Pulmonary artery endothelial cell (primary cell): ENCODE data around the gene PON3. TPM values are rescaled to one million over a fixed set of nuclear protein-coding genes. Genes with fewer than 3 reads are reported as not detected.

Experiments used
- DNase-seq: peaks from one replicate; pipeline ENCODE4 v3.0.0-alpha.2; 2011; ENCODE audit warnings: low read depth, low spot score
- total RNA-seq: library from RNA; depleted of rRNA; stranded (reverse); fragments of >200 nt; gene quantifications from 2 replicates; pipeline ENCODE4 v1.2.3, GENCODE V29; 2014

PON3 gene
- total RNA-seq, 1 donor from 2014 or later, result 0.20 TPM

DNA sequence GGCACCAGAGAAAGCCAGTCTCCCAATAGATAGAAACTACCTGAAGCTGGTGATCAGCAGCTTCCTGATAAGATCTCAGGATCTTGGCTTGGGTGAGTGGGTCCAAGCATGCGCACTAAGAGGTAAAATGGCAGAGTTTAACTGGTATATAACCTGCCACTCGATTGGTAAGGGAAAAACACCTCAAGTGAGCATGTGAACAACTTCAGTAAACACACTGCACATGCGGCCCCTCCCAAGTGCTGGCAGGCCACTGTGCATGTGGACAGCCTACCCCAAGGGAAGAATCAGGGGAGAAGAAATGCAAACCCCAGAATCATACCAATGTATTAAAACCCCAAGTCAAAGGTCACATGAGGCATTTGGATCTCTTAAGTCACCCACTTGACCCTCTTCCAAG is 54.1 kb downstream of the PON3 start:
- DNase-seq, result no peak

DNA sequence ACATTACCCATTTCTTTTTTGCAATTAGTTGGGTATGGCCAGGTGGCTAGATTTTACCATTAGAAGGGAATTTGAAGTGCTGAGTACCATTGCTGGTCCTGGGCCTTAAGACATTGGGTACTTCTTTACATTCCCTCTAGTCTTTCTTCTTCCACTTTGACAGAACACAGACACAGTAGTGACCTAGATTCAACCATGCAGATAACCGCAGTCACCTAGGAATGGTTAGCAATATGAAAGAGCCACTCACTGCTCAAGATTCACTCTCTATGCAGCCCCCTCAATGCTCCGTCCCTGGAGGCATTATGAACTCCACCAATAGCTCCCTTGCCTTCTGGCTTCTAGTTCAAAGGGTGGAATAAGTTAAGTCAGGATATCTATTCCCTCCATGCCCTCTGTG is 55.7 kb downstream of the PON3 start:
- DNase-seq, result no peak

DNA sequence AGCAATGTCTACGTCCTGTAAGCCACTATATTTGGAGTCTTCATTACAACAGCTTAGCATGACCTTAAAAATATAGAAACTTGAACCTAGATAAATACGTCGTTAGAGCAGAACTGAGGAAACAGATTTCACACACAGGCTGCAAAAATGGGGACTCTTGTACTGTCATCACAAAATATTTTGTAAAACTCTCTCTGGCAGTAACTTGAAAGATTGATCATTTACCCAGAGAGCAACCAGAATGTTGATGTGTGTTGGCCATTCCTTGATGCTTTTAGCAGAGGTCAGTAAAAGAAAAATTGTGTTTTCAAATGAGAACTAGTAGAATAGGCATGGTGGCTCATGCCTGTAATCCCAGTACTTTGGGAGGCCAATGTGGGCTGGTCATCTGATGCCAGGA is 57.3 kb downstream of the PON3 start:
- no peak for DNase-seq

DNA sequence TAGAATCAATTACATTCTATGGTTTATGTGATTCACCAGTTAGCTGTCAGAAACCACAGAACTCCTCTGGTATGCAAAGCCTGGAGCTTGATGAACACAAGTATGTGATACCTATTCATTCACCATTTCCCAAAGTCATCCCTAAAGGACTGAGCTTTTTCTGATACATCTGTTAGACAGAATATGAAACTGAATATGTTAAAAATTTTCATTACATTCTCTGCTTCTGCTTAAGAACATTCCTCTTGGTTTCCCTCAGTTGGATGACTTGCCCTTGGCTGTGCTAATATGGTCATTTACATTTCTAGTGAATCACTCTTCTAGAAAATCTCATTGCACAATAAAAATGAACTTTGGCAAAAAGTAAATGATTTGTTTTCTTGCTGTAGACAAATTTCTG is 61.1 kb downstream of the PON3 start:
- no peak for DNase-seq

DNA sequence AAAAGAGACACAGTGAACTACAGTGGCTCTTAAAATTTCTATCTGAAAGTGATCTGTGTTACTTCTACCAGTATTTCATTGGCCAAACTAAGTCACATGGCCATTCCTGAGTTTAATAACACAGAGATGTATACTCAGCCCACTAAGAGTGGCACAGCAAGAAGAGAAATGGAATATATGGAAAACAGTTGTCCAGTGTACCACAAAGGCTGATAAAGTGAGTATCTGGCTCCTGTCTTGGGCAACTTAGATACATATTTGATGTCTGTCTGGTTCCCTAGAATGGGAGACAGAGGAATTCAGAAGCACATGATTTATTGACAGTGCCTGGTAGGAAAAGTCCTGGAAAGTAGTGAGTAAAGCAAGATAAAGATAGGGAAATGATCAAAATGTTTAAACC is 61.7 kb downstream of the PON3 start:
- no peak for DNase-seq

DNA sequence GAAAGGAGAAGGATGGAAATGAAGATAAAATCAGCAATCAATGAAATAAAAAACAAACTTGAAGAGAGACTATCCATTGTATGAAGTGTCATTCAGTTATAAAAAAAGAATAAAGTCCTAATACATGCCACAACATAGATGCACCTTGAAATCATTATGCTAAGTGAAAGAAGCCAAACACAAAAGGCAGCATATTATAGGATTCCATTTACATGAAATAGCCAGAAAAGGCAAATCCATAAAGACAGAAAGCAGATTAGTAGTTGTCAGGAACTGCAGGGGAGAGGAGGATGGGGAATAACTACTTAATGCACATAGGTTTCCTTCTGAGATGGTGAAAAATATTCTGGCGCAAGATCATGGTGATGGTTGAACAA is 65.2 kb downstream of the PON3 start:
- DNase-seq, result no peak

DNA sequence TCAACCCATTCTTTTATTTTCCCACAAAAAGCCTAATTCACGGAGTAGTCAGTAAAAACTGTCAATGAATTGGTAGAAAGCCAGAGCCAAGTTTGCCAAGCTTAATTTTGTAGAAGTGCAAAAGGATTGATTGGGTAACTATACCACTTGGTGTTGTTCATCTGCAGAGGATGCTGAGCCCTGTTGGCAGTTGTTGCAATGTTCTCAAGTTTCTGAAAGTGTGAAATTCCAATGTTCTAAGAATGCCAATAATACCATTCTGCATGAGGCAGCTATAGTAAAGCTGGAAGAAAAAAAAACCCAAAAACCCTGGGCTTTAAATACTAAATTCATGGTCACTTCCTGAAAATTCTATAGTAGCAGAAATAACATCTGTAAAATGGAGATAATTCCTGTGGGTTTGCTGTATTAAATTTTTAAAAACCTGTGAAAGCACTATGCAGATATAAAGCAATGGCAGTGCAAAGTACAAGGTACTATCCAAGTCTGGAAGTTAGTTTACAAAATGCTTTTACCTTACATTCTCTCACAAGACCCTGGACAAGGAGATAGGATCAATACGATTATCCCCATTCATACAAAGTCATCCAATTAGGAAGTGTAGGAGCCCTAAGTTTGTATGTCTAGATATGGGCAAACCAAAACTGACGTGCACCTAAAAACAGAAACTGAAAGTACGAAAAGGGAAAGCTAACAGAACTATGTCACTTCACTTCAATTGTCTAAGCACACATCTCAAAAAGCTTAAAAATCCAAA is 65.8 kb downstream of the PON3 start:
- DNase-seq, result no peak

DNA sequence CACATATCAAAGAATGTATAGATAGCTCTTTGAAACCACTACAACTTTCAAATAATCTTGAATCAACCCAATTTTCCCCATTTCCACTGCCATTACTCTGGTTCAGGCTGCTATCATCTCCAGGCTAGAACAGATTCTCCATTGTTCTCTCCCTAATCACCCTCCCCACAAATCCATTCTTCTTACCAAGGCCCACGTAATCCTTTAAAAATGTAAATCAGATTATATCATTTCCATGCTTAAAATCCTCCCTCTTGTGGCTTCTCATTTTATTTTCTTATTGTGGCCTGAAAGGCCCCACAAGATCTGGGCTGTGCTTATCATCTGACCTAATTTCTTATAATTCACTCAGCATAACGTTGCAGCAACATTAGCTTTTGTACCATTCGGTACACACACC is 68.8 kb downstream of the PON3 start:
- no peak for DNase-seq

DNA sequence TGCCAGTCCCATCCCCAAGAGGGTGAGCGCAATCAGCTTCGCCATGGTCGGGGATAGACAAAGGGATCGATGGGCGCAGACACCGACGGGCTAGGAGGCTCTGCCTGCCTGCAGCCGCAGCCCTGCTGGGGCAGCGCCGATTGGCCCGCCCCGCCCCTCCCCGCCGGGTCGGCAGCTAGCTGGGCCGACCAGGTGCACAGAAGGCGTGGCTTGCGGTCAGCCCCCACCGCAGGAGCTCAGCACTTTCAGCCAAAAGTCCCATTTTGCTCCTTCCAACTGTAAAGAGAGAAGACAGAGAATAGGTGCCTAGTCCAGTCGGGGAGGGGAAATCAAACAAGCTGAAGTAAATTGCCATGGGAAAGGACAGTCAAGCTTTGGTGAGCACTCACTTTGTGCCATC is 71.7 kb downstream of the PON3 start, which contains the start of gene PON1:
Gene PON1 (minus strand): TSS at position 102 of the 400 bp plus-strand sequence. CDS start 57 bp downstream, at position 45.
- no peak for DNase-seq

DNA sequence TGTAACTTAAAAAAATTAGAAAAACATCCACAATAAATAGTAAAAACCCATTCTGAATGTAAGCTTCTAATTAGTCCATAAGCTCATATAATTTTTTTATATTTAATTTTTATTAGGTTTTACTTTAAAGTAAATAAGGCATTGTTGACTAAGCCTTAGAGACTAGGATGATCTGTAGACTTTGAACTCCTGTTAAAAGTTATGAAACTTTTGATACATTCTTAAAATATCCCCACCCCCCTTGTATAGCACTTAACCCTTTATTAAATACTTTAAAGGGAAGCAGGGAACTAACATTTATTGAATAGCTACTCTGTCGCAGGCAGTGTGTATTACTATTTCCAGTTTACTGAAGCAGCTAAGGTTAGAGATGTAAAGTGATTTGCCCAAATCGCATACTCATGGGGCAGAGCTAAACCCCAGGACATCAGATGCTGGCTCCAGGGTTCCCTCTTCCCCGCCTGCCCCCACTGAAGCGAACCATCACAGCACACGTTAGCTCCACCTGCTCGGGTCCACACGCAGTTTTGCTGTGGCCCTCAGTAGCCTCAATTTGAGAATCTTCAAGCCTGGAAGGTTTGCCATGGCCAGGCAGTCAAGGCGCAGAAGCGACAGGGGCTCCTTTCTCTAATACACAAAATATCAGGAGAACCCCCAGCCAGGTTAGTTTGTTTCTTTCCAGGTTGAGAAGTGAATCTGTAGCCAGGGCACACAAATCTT is 72.6 kb downstream of the PON3 start:
- DNase-seq, result no peak

DNA sequence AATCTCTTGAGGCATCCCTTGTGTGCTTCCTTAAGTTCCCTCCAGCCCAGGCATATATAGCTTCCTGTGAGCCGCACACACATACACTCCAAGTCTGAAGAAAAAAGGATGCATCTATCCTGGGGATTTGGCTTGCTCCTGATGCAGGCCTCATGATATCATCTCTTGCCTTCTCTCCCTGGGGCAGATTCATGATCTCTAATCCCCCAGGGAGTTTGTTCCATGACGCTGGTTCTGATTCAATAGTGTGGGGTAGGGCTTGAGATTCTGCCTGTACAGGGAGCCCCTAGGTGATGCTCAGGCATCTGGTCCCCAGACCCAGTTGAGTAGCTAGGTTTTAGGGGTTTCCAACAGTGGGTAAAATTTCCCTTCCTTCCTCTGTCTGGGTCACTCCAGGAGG is 73.3 kb downstream of the PON3 start:
- no peak for DNase-seq

DNA sequence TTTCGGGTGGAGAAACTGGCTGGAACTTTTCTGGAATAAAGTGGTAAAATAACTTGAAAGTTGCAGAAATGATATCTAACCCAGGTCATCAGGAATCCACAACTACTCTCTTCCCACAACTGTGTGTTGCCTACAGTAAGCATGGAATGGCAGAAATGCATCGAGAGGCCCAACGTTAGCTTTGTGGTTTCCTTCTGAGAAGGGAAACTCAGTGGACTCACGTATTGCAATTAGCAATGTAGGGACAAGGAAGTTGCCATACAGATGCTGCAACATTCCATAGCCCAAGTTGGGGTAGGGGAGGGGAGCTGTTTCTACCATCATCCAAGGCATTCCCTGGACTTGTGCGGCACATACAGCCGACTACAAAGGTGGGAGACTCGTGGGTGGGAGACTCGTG is 73.8 kb downstream of the PON3 start:
- no peak for DNase-seq

DNA sequence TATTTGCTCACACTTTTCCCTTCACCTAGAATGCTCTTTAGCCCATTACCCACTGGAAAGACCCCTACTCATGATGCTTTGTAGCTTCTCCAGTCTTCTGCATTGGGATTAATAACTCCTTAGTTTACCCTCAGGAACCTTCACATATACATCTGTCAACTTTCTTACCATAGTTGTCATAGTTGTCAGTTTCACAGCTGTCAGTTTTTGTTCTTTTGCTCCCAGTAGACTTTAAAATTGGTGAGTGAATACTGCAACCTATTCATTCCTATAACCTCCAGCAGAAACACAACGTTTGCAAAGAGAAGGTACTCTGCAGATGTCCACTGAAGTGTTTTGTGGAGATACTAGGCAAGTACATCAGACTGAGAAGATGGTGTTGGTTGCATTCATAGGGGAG is 74.5 kb downstream of the PON3 start:
- no peak for DNase-seq

DNA sequence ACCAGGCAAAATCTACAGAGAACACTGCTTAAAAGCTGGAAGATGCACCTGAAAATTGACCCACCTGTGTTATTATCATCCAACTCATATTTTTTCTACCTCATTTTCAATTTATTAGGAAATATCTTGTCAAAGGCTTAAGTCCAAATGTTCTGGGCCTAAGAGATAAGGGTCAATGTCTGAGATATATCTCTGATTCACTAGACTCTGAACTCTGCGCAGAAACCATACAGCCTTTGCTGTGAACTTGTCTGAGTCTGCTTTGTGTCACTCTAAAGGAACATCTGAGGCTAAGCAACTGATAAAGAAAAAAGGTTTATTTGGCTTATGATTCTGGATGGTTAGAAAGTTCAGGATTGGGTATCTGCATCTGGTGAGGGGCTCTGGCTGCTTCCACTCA is 75.5 kb downstream of the PON3 start:
- no peak for DNase-seq

DNA sequence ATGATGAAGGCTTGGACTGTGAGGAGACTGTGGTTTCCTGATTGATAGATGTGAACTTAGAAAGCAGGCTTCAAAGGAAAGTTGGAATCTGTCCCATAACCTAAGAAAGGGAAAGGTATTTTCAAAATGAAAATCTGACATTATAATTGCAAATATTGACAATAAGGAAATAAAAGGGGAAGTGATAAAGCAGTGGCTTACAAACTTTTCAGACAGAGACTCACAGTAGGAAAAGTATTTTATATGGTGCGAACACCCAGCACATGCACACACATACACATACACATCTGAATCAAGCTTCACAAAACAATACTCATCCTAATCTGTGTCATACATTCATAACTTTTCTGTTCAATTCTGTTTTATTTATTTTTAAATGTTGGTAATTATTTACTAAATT is 76.6 kb downstream of the PON3 start:
- no peak for DNase-seq

DNA sequence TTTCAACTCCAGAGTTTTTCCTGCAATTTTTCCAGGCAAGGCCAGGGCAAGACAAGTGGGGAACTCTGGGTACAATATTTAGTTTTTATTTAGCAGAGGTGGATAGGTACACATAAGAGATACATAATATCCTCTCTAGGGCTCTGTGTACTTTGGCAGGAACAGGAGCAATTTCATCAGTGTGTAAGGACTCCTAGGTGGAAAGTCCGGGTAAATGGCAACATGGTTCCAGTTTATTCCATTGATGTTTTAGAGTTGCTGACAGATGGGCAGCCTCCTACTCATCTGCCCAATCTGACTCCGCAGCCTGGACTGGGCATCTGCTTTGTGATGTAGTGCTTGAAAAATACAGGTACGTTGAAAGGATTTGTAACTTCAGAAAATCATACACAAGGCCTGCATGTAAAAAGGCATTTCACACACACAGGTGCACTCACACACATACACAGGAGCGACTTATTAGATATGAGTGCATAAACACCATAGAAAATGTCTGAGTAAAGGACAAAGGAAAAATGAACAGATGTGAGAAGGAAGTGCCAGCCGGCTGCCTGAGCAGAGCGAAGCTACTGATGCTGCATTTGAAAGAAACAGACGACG is 77.6 kb downstream of the PON3 start:
- no peak for DNase-seq

DNA sequence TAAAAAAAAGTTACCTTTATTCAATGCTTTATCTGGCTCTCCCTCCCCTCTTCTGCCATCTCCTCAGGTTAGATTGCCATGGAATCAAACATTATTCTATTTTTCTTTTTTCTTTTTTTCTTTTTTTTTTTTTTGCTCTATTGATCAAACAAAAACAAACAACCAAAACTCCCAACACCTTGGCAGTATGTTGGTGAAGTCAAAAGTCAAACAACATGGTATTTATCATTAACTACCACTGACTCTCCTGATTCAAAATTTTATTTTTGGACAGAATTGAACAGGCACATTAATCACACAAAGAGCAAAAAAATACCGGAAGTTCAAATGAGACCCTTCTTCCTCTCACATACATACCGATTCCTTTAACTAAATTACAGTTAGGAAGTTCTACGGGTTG is 78.2 kb downstream of the PON3 start:
- DNase-seq, result no peak

DNA sequence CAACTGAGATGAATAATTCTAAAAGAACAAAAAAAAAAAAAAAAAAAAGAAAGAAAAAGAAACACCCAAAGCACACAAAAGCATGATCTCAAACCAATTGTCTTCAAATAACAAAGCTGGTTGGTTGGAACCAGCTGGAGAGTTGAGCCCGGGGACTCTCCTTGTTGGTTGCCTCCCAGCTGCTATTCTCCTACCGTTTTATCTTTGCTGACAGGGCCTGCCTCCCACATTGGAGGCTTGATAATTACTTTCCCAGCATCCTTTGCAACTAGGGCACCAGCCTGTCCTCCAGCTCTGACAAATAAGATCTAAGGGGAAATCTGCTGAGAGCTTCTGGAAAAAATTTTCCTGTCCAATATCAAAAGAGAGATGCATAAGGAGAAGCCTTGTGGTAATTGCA is 78.6 kb downstream of the PON3 start:
- no peak for DNase-seq

DNA sequence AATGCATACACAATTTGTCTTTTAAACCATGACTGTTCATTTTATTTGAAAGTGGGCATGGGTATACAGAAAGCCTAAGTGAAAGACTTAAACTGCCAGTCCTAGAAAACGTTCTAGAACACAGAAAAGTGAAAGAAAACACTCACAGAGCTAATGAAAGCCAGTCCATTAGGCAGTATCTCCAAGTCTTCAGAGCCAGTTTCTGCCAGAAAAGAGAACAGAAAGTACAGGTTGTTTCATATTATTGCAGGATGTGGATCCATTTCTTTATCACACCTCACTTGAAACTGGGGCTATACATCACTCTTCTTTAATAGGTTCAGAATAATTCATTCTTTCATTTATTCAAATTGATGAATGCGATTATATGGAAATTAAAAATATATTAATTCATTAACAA is 79.6 kb downstream of the PON3 start:
- DNase-seq, result no peak

DNA sequence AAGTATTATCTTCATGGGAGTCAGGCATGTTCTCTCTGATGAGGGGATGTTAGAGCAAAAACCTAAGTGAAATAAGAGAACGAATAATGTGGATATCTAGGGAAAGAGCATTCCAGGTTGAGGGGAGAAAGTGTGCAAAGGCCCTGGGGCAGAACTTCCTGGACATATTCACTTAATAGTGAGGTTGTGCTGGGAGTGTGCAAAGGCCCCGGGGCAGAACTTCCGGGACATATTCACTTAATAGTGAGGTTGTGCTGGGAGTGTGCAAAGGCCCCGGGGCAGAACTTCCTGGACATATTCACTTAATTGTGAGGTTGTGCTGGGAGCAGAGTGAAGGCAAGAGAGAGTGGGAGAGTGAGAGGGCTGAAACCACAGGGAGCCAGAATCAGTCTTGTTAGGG is 83.6 kb downstream of the PON3 start:
- no peak for DNase-seq

DNA sequence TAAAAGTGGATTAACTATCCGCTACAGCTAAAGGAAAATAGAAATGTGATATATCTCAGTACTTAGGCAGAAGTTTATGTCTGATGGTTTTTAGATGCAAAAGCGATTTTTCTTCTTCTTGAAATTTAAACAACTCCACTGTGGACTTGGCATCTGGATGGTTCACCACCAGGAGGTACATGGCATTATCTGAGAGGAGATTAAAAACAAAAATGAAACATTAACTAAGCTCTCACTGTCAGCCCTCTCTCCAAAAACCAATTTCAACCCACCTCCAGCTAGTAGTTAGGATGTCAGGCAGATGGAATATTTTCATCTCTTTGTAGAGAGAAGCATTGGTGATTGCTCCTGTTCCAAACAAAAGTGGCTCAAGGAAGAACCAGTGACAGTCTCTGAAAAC is 84.8 kb downstream of the PON3 start:
- no peak for DNase-seq

DNA sequence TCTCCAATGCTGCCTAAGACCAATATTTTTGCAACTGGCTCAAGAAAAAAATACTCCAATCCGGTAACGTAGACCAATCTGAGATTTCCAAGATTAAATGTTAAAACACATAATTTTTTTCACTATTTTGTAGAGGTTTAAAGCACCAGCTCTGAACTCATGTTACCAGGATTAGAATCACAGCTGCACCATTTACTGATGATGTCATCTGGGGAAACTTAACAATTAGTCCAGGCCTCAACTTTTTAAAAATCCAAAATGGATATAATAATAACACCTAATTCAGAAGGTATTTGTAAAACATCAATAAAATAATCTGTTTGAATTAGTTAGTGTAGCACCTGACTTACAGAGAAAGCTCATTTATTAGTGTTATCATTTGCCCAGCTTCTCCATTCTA is 86.2 kb downstream of the PON3 start:
- no peak for DNase-seq
